Fibroblast of the aortic adventitia (primary cell): ENCODE results near the gene CLDN16. TPM values are rescaled to one million over a fixed set of nuclear protein-coding genes. Genes with fewer than 3 reads are reported as not detected.

Experiments used
- DNase-seq: peaks from one replicate; pipeline ENCODE4 v3.0.0-alpha.2; 2010; ENCODE audit warnings: low read depth
- H3K4me3 ChIP-seq: 2 replicates; pipeline ENCODE4 v1.5.1; 2011; ENCODE audit warnings: low read depth, mild to moderate bottlenecking, control low read depth, low read length, moderate library complexity
- CTCF ChIP-seq: IDR thresholded peaks from 2 replicates; pipeline ENCODE4 v1.5.1; 2011; ENCODE audit warnings: mild to moderate bottlenecking, low read length, control low read depth, inconsistent platforms; ENCODE audit not compliant: insufficient read depth
- total RNA-seq: library from RNA; depleted of rRNA; stranded (reverse); fragments of >200 nt; gene quantifications from 2 replicates; pipeline ENCODE4 v1.2.3, GENCODE V29; 2012; ENCODE audit warnings: low replicate concordance

CLDN16 gene
- total RNA-seq, 1 donor, result 0.09 TPM

- peak overlapping the region; percentile 1 for H3K4me3 ChIP-seq
- DNase-seq, result peak; percentile 98
- no peak for TF ChIP-seq CTCF
Measured at GRCh38 chr3:190385731-190386688, 2.0 kb upstream of the CLDN16 start.

GRCh38 chr3:190388703-190389102 is 740 bp downstream of the CLDN16 start:
- no peak for DNase-seq
- TF ChIP-seq CTCF, result no peak
- H3K4me3 ChIP-seq, result no peak overlapping the region

- no peak for TF ChIP-seq CTCF
- no peak for DNase-seq
Measured at GRCh38 chr3:190396001-190396400, 8.0 kb downstream of the CLDN16 start.

GRCh38 chr3:190397889-190398288 is 9.9 kb downstream of the CLDN16 start:
- DNase-seq, result no peak
- TF ChIP-seq CTCF, result no peak

More at GRCh38 chr3:190396001-190396400, 8.0 kb downstream of the CLDN16 start:
- no peak overlapping the region for H3K4me3 ChIP-seq

GRCh38 chr3:190399677-190400076 is 11.7 kb downstream of the CLDN16 start:
- no peak for DNase-seq
- TF ChIP-seq CTCF, result no peak

More at GRCh38 chr3:190397889-190398288, 9.9 kb downstream of the CLDN16 start:
- H3K4me3 ChIP-seq, result no peak overlapping the region

GRCh38 chr3:190401963-190402362 is 14.0 kb downstream of the CLDN16 start:
- no peak for TF ChIP-seq CTCF
- DNase-seq, result no peak
- no peak overlapping the region for H3K4me3 ChIP-seq

More at GRCh38 chr3:190399677-190400076, 11.7 kb downstream of the CLDN16 start:
- H3K4me3 ChIP-seq, result no peak overlapping the region
